PC-3 (cell line): ENCODE results near the gene BAIAP2.

Experiments
- EZH2phosphoT487 ChIP-seq: fragments of 300-600 bp; sonication (generic); IDR thresholded peaks from 2 replicates; pipeline ENCODE4 v1.6.1; 2018; ENCODE audit warnings: mild to moderate bottlenecking, antibody characterized with exemption, low read length, borderline replicate concordance
- TF ChIP-seq, protein P1 (sequence below): fragments of 300-600 bp; sonication (generic); conservative IDR thresholded peaks from 2 replicates; pipeline ENCODE4 v1.5.1; 2017; ENCODE audit warnings: antibody characterized with exemption, low read depth, mild to moderate bottlenecking, low read length

DNA sequence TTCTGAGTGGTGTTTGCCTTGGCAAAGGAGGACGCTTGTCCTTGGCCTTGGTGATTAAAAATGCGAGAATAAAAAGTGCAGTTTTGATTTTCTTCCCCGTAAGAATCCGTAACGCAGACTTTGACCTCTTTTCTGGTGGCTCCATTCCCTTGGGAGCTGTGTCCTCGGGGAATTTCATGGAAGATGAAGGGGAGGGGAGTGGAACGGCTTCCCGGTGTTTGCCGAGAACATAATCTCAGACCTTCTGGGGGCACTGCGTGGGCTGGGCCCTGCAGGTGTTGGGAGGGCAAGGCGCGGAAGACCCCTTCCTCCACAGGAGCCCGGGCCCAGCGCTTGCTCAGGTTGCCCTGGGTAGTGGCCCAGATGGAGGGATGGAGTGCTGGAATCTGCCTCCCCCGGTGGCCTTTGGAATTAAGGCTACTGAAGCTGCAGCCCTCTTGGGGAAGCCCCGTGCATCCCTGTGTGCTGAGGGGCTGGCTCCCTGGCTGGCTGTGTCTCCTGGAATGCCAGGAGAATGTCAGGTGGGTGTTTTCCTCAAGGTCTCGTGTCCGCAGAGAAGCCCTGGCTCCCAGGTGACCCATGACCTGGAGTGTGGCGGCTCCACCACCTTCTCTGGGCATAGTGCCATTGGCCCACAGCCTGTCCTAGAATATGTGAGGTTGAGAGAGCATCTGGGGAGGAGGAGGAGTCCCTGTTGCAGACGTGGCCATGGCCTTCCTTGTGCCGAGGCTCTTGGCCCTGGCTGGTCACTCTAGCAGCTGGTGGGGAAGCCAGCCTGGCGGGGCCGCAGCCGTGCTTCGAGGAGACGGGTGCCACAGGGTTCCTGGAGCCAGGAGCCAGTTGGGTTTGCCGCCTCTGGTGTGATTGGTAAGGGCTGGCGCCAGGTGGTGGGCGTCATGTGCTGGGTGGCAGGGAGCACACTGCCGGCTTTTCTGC, 3.1 kb downstream of the BAIAP2 start:
- TF ChIP-seq EZH2phosphoT487 = no peak
- TF ChIP-seq, protein P1, sequence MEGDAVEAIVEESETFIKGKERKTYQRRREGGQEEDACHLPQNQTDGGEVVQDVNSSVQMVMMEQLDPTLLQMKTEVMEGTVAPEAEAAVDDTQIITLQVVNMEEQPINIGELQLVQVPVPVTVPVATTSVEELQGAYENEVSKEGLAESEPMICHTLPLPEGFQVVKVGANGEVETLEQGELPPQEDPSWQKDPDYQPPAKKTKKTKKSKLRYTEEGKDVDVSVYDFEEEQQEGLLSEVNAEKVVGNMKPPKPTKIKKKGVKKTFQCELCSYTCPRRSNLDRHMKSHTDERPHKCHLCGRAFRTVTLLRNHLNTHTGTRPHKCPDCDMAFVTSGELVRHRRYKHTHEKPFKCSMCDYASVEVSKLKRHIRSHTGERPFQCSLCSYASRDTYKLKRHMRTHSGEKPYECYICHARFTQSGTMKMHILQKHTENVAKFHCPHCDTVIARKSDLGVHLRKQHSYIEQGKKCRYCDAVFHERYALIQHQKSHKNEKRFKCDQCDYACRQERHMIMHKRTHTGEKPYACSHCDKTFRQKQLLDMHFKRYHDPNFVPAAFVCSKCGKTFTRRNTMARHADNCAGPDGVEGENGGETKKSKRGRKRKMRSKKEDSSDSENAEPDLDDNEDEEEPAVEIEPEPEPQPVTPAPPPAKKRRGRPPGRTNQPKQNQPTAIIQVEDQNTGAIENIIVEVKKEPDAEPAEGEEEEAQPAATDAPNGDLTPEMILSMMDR = no peak
